ENCODE measurements around the gene CD3D. TPM values are rescaled to one million over a fixed set of nuclear protein-coding genes. Genes with fewer than 3 reads are reported as not detected.

The CD3D gene
- total RNA-seq, 1 experiment from 2014 or later, result 0.33 TPM

GRCh38 chr11:118343248-118343647, 743 bp upstream of the CD3D start:
- no peaks in the 10 kb centered on the region for H3K9me3 Mint-ChIP-seq
- H3K36me3 Mint-ChIP-seq, result no peaks in the 10 kb centered on the region
- peaks cover 2% of the 10 kb centered on the region; the same call in 1 of the 2 replicates for H3K4me1 Mint-ChIP-seq
- no peak overlapping the region for H3K4me3 Mint-ChIP-seq
- peaks cover 36% of the 10 kb centered on the region for H3K27me3 Mint-ChIP-seq (ENCODE audit: low read depth)
- H3K27ac Mint-ChIP-seq, result no peak overlapping the region
- POLR2A ChIA-PET, result no interaction called here
- CTCF ChIA-PET, result no interaction called here
- TF ChIP-seq IRF2 (CRISPR knock-in tag; IDR thresholded peaks at IDR 0.05; ENCODE audit: borderline replicate concordance, low read depth) (no peak), NFATC4 (CRISPR knock-in tag; IDR thresholded peaks at IDR 0.05) (no peak), GTF2I (CRISPR knock-in tag; conservative IDR thresholded peaks at IDR 0.05) (no peak), E2F4 (CRISPR knock-in tag; IDR thresholded peaks at IDR 0.05; ENCODE audit: borderline replicate concordance, low read depth) (no peak), PREB (CRISPR knock-in tag; IDR thresholded peaks at IDR 0.05; ENCODE audit: borderline replicate concordance) (no peak), HMGA2 (CRISPR knock-in tag; IDR thresholded peaks at IDR 0.05) (no peak), NFE2L1 (CRISPR knock-in tag; IDR thresholded peaks at IDR 0.05) (no peak), TP53 (CRISPR knock-in tag; IDR thresholded peaks at IDR 0.05) (no peak), CTCF (IDR thresholded peaks at IDR 0.05) (no peak), ZNF121 (CRISPR knock-in tag; IDR thresholded peaks at IDR 0.05) (no peak), MYBL2 (CRISPR knock-in tag; IDR thresholded peaks at IDR 0.05) (no peak), ZMAT4 (CRISPR knock-in tag; IDR thresholded peaks at IDR 0.05) (no peak)
- no peak for ATAC-seq
- DNase-seq (ENCODE audit: low spot score), result no peak

- peaks cover 2% of the 10 kb centered on the region; the same call in 1 of the 2 replicates for H3K4me1 Mint-ChIP-seq
- peaks cover 30% of the 10 kb centered on the region for H3K27me3 Mint-ChIP-seq (ENCODE audit: low read depth)
- H3K4me3 Mint-ChIP-seq, result no peak overlapping the region
- no peaks in the 10 kb centered on the region for H3K9me3 Mint-ChIP-seq
- no peak for TF ChIP-seq NFYB (CRISPR knock-in tag; conservative IDR thresholded peaks at IDR 0.05; ENCODE audit: low read depth)
- no peak for TF ChIP-seq E2F5 (CRISPR knock-in tag; IDR thresholded peaks at IDR 0.05)
- TF ChIP-seq CREM (CRISPR knock-in tag; IDR thresholded peaks at IDR 0.05), result no peak
- H3K36me3 Mint-ChIP-seq, result no peaks in the 10 kb centered on the region
- POLR2A ChIA-PET, result no interaction called here
- CTCF ChIA-PET, result interaction anchor here (1.1 kb wide), 1 partner anchor 46 kb away, joined by 3 read pairs; no protein-coding TSS in a partner anchor
- H3K27ac Mint-ChIP-seq, result no peak overlapping the region
- ATAC-seq (no peak), DNase-seq (ENCODE audit: low spot score) (no peak)
These were observed 553 bp downstream of the CD3D start for GRCh38 chr11:118341815-118342489.

GRCh38 chr11:118341261-118341660, 1.2 kb downstream of the CD3D start:
- POLR2A ChIA-PET, result no interaction called here
- DNase-seq (ENCODE audit: low spot score) (no peak), ATAC-seq (no peak)
- Mint-ChIP-seq H3K4me1 (peaks cover 2% of the 10 kb centered on the region; the same call in 1 of the 2 replicates), H3K36me3 (no peaks in the 10 kb centered on the region), H3K4me3 (no peak overlapping the region), H3K27ac (no peak overlapping the region), H3K9me3 (no peaks in the 10 kb centered on the region), H3K27me3 (ENCODE audit: low read depth) (peaks cover 31% of the 10 kb centered on the region)
- CTCF ChIA-PET, result interaction anchor here (1.1 kb wide), 1 partner anchor 46 kb away, joined by 3 read pairs; no protein-coding TSS in a partner anchor
- TF ChIP-seq ELF4 (CRISPR knock-in tag; IDR thresholded peaks at IDR 0.05; ENCODE audit: low read depth), result no peak
- no peak for TF ChIP-seq ZNF532 (CRISPR knock-in tag; IDR thresholded peaks at IDR 0.05; ENCODE audit: borderline replicate concordance)
- TF ChIP-seq GTF2I (CRISPR knock-in tag; conservative IDR thresholded peaks at IDR 0.05), result no peak
- no peak for TF ChIP-seq PREB (CRISPR knock-in tag; IDR thresholded peaks at IDR 0.05; ENCODE audit: borderline replicate concordance)
- no peak for TF ChIP-seq ZBTB43 (CRISPR knock-in tag; IDR thresholded peaks at IDR 0.05)
- no peak for TF ChIP-seq ZNF416 (CRISPR knock-in tag; IDR thresholded peaks at IDR 0.05)
- TF ChIP-seq ETV6 (CRISPR knock-in tag; IDR thresholded peaks at IDR 0.05), result no peak
